Raji (cell line): ENCODE data around the gene MVP.

ENCODE experiments used
- POLR2A ChIP-seq: IDR thresholded peaks from 2 replicates; pipeline ENCODE4 v1.6.1; 2011; ENCODE audit warnings: low read depth, low read length, control low read depth; ENCODE audit not compliant: insufficient read depth

MVP gene

GRCh38 chr16:29871822-29872546, 51.7 kb downstream of the MVP start:
- no peak for TF ChIP-seq POLR2A

GRCh38 chr16:29873319-29873718, 53.1 kb downstream of the MVP start:
- no peak for TF ChIP-seq POLR2A

- no peak for TF ChIP-seq POLR2A
These were observed 54.9 kb downstream of the MVP start for GRCh38 chr16:29875206-29875605.

GRCh38 chr16:29876217-29876593, 55.9 kb downstream of the MVP start:
- TF ChIP-seq POLR2A: no peak

- TF ChIP-seq POLR2A: no peak
These were observed 56.5 kb downstream of the MVP start for GRCh38 chr16:29876594-29877249.

- no peak for TF ChIP-seq POLR2A
These were observed 57.2 kb downstream of the MVP start for GRCh38 chr16:29877266-29877961.

- no peak for TF ChIP-seq POLR2A
These were observed 57.9 kb downstream of the MVP start for GRCh38 chr16:29878172-29878571.

- TF ChIP-seq POLR2A: no peak
These were observed 60.8 kb downstream of the MVP start for GRCh38 chr16:29881050-29881449.

- TF ChIP-seq POLR2A: no peak
These were observed 63.7 kb downstream of the MVP start for GRCh38 chr16:29883987-29884386.

GRCh38 chr16:29891525-29892457, 71.5 kb downstream of the MVP start:
- no peak for TF ChIP-seq POLR2A

GRCh38 chr16:29892458-29892813, 72.2 kb downstream of the MVP start:
- no peak for TF ChIP-seq POLR2A

- no peak for TF ChIP-seq POLR2A
These were observed 73.3 kb downstream of the MVP start for GRCh38 chr16:29893553-29893952.

GRCh38 chr16:29894352-29894751, 74.1 kb downstream of the MVP start:
- TF ChIP-seq POLR2A: no peak

- TF ChIP-seq POLR2A: no peak
These were observed 76.6 kb downstream of the MVP start for GRCh38 chr16:29896841-29897240.

GRCh38 chr16:29897333-29897732, 77.1 kb downstream of the MVP start:
- no peak for TF ChIP-seq POLR2A
